HG03457 (cell line): Measurements from ENCODE around the gene TRUB1.
A peak's percentile ranks its signal among the peaks of the same experiment; 100 is the strongest.
"Not testable (repeated sequence)": the region's sequence is repeated elsewhere in the genome, so short reads cannot be mapped to it uniquely, and the experiment has no call there.

Source experiments
- ATAC-seq: cut with Tn5 transposase; IDR thresholded peaks from one replicate; pipeline ENCODE4 v1.9.1; 2021; ENCODE audit warnings: moderate number of reproducible peaks; ENCODE audit not compliant: unreplicated experiment

TRUB1 gene

GRCh38 chr10:114923551-114923950 lies 14.4 kb upstream of the TRUB1 start:
- ATAC-seq, result no peak

- peak; percentile 90 for ATAC-seq
Observed at GRCh38 chr10:114925587-114926586, 12.1 kb upstream of the TRUB1 start.

GRCh38 chr10:114928818-114929217 lies 9.2 kb upstream of the TRUB1 start:
- no peak for ATAC-seq

- ATAC-seq, result no peak
Observed at GRCh38 chr10:114930320-114930719, 7.7 kb upstream of the TRUB1 start.

- no peak for ATAC-seq
Observed at GRCh38 chr10:114931072-114931679, 6.8 kb upstream of the TRUB1 start.

GRCh38 chr10:114932225-114932624 lies 5.8 kb upstream of the TRUB1 start:
- ATAC-seq, result no peak

- no peak for ATAC-seq
Observed at GRCh38 chr10:114932945-114933344, 5.0 kb upstream of the TRUB1 start.

GRCh38 chr10:114933588-114933987 lies 4.4 kb upstream of the TRUB1 start:
- ATAC-seq, result no peak

- not testable (repeated sequence) for ATAC-seq
Observed at GRCh38 chr10:114933995-114934394, 4.0 kb upstream of the TRUB1 start.

- no peak for ATAC-seq
Observed at GRCh38 chr10:114938856-114939193, 830 bp downstream of the TRUB1 start.

- ATAC-seq, result no peak
Observed at GRCh38 chr10:114940735-114941134, 2.7 kb downstream of the TRUB1 start.

- ATAC-seq, result no peak
Observed at GRCh38 chr10:114943000-114943399, 5.0 kb downstream of the TRUB1 start.

GRCh38 chr10:114953047-114953446 lies 15.1 kb downstream of the TRUB1 start:
- ATAC-seq, result no peak

- no peak for ATAC-seq
Observed at GRCh38 chr10:114955984-114956383, 18.0 kb downstream of the TRUB1 start.

GRCh38 chr10:114956466-114956865 lies 18.5 kb downstream of the TRUB1 start:
- peak; percentile 54 for ATAC-seq

- no peak for ATAC-seq
Observed at GRCh38 chr10:114957122-114957521, 19.1 kb downstream of the TRUB1 start.

- ATAC-seq, result no peak
Observed at GRCh38 chr10:114957673-114958072, 19.7 kb downstream of the TRUB1 start.

- ATAC-seq, result no peak
Observed at GRCh38 chr10:114962441-114962840, 24.4 kb downstream of the TRUB1 start.

GRCh38 chr10:114963908-114964307 lies 25.9 kb downstream of the TRUB1 start:
- no peak for ATAC-seq

- no peak for ATAC-seq
Observed at GRCh38 chr10:114967071-114967470, 29.1 kb downstream of the TRUB1 start.

GRCh38 chr10:114970515-114970914 lies 32.5 kb downstream of the TRUB1 start:
- no peak for ATAC-seq

- ATAC-seq, result no peak
Observed at GRCh38 chr10:114973306-114973705, 35.3 kb downstream of the TRUB1 start.
